ENCODE data around the gene STXBP5. TPM values are rescaled to one million over a fixed set of nuclear protein-coding genes. Genes with fewer than 3 reads are reported as not detected.

The STXBP5 gene
- total RNA-seq, 1 donor: 144 TPM

- Histone ChIP-seq H4K20me1 (ENCODE audit: insufficient read depth, low read length) (no peaks in the 10 kb centered on the region), H3K4me1 (ENCODE audit: insufficient read depth, low read length) (no peaks in the 10 kb centered on the region), H3K4me2 (ENCODE audit: insufficient read depth, low read length) (no peak overlapping the region), H3K36me3 (ENCODE audit: insufficient read depth, low read length) (peaks cover 12% of the 10 kb centered on the region), H2AFZ (ENCODE audit: low read length) (no peak overlapping the region), H3K27me3 (ENCODE audit: insufficient read depth, low read length) (no peaks in the 10 kb centered on the region), H3K27ac (ENCODE audit: low read depth, low read length) (no peak overlapping the region), H3K9me3 (ENCODE audit: low read depth, low read length) (no peaks in the 10 kb centered on the region), H3K4me3 (ENCODE audit: insufficient read depth, low read length) (no peak overlapping the region), H3K79me2 (ENCODE audit: insufficient read depth, low read length) (peaks cover 19% of the 10 kb centered on the region)
- no peak for DNase-seq (ENCODE audit: insufficient read length, low spot score, missing footprints)
- TF ChIP-seq CTCF (IDR thresholded peaks at IDR 0.05; ENCODE audit: extremely low read depth, low read depth, low read length): no peak
Measured at GRCh38 chr6:147257760-147258159, 53.5 kb downstream of the STXBP5 start.

GRCh38 chr6:147260091-147260490 lies 55.9 kb downstream of the STXBP5 start:
- Histone ChIP-seq H3K4me1 (ENCODE audit: insufficient read depth, low read length) (no peaks in the 10 kb centered on the region), H3K4me3 (ENCODE audit: insufficient read depth, low read length) (no peak overlapping the region), H4K20me1 (ENCODE audit: insufficient read depth, low read length) (no peaks in the 10 kb centered on the region)

GRCh38 chr6:147262946-147263345 lies 58.7 kb downstream of the STXBP5 start:
- Histone ChIP-seq H3K9me3 (ENCODE audit: low read depth, low read length) (no peaks in the 10 kb centered on the region), H3K4me1 (ENCODE audit: insufficient read depth, low read length) (peaks cover 2% of the 10 kb centered on the region), H3K4me2 (ENCODE audit: insufficient read depth, low read length) (no peak overlapping the region), H3K79me2 (ENCODE audit: insufficient read depth, low read length) (peaks cover 6% of the 10 kb centered on the region), H3K36me3 (ENCODE audit: insufficient read depth, low read length) (peaks cover 29% of the 10 kb centered on the region), H3K4me3 (ENCODE audit: insufficient read depth, low read length) (no peak overlapping the region), H3K27me3 (ENCODE audit: insufficient read depth, low read length) (no peaks in the 10 kb centered on the region), H3K27ac (ENCODE audit: low read depth, low read length) (no peak overlapping the region), H2AFZ (ENCODE audit: low read length) (no peak overlapping the region), H4K20me1 (ENCODE audit: insufficient read depth, low read length) (no peaks in the 10 kb centered on the region)
- TF ChIP-seq CTCF (IDR thresholded peaks at IDR 0.05; ENCODE audit: extremely low read depth, low read depth, low read length): no peak
- no peak for DNase-seq (ENCODE audit: insufficient read length, low spot score, missing footprints)

More at GRCh38 chr6:147260091-147260490, 55.9 kb downstream of the STXBP5 start:
- Histone ChIP-seq H3K9me3 (ENCODE audit: low read depth, low read length) (no peaks in the 10 kb centered on the region), H3K27ac (ENCODE audit: low read depth, low read length) (no peak overlapping the region), H3K36me3 (ENCODE audit: insufficient read depth, low read length) (peaks cover 21% of the 10 kb centered on the region), H3K79me2 (ENCODE audit: insufficient read depth, low read length) (peaks cover 18% of the 10 kb centered on the region), H3K27me3 (ENCODE audit: insufficient read depth, low read length) (no peaks in the 10 kb centered on the region), H3K4me2 (ENCODE audit: insufficient read depth, low read length) (no peak overlapping the region), H2AFZ (ENCODE audit: low read length) (no peak overlapping the region)
- TF ChIP-seq CTCF (IDR thresholded peaks at IDR 0.05; ENCODE audit: extremely low read depth, low read depth, low read length): no peak
- no peak for DNase-seq (ENCODE audit: insufficient read length, low spot score, missing footprints)

GRCh38 chr6:147266821-147267220 lies 62.6 kb downstream of the STXBP5 start:
- H3K9me3 ChIP-seq (ENCODE audit: low read depth, low read length): no peaks in the 10 kb centered on the region
- DNase-seq (ENCODE audit: insufficient read length, low spot score, missing footprints): no peak
- peaks cover 10% of the 10 kb centered on the region for H3K4me1 ChIP-seq (ENCODE audit: insufficient read depth, low read length)
- peaks cover 4% of the 10 kb centered on the region for H3K79me2 ChIP-seq (ENCODE audit: insufficient read depth, low read length)
- H3K36me3 ChIP-seq (ENCODE audit: insufficient read depth, low read length): peaks cover 33% of the 10 kb centered on the region
- no peak overlapping the region for H3K27ac ChIP-seq (ENCODE audit: low read depth, low read length)
- no peak overlapping the region for H2AFZ ChIP-seq (ENCODE audit: low read length)
- no peak overlapping the region for H3K4me2 ChIP-seq (ENCODE audit: insufficient read depth, low read length)
- H3K4me3 ChIP-seq (ENCODE audit: insufficient read depth, low read length): no peak overlapping the region
- H3K27me3 ChIP-seq (ENCODE audit: insufficient read depth, low read length): no peaks in the 10 kb centered on the region
- H4K20me1 ChIP-seq (ENCODE audit: insufficient read depth, low read length): no peaks in the 10 kb centered on the region
- no peak for TF ChIP-seq CTCF (IDR thresholded peaks at IDR 0.05; ENCODE audit: extremely low read depth, low read depth, low read length)

All from osteoblast (primary cell).